Measurements from ENCODE around the gene SLC4A4.

Gene SLC4A4

GRCh38 chr4:71377561-71377960 is 38.7 kb downstream of the SLC4A4 start:
- in situ Hi-C loops (cut with MboI; ENCODE audit: low sequenced_read_pairs, unreplicated experiment), result no loop called here
- DNase-seq (ENCODE audit: low spot score), result no peak
- TF ChIP-seq CTCF (IDR thresholded peaks at IDR 0.05; ENCODE audit: borderline replicate concordance, control extremely low read depth, extremely low read depth, insufficient read depth, missing control alignments), result no peak

GRCh38 chr4:71379126-71379525 is 40.3 kb downstream of the SLC4A4 start:
- in situ Hi-C loops (cut with MboI; ENCODE audit: low sequenced_read_pairs, unreplicated experiment), result no loop called here
- no peak for DNase-seq (ENCODE audit: low spot score)
- no peak for TF ChIP-seq CTCF (IDR thresholded peaks at IDR 0.05; ENCODE audit: borderline replicate concordance, control extremely low read depth, extremely low read depth, insufficient read depth, missing control alignments)

DNA sequence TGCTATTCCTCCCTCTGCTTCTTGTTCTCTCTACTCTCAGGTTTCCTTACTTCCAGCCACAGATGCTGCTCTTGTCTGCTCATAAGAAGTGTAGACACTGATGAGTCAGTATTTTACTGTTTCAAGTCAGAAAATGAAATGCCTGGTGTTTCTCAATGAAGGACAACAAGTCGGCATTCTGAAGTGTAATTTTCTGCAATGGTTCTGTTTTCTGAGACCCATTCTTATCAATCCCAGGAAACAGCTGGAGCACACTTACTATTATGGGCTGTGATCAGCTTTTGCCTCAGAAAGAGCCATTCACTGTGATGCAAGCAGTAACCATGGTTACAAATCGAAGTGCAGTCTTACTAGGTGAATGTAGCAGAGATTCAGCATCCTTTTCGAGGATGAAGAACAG is 42.0 kb downstream of the SLC4A4 start:
- in situ Hi-C loops (cut with MboI; ENCODE audit: low sequenced_read_pairs, unreplicated experiment), result no loop called here
- no peak for DNase-seq (ENCODE audit: low spot score)
- no peak for TF ChIP-seq CTCF (IDR thresholded peaks at IDR 0.05; ENCODE audit: borderline replicate concordance, control extremely low read depth, extremely low read depth, insufficient read depth, missing control alignments)

DNA sequence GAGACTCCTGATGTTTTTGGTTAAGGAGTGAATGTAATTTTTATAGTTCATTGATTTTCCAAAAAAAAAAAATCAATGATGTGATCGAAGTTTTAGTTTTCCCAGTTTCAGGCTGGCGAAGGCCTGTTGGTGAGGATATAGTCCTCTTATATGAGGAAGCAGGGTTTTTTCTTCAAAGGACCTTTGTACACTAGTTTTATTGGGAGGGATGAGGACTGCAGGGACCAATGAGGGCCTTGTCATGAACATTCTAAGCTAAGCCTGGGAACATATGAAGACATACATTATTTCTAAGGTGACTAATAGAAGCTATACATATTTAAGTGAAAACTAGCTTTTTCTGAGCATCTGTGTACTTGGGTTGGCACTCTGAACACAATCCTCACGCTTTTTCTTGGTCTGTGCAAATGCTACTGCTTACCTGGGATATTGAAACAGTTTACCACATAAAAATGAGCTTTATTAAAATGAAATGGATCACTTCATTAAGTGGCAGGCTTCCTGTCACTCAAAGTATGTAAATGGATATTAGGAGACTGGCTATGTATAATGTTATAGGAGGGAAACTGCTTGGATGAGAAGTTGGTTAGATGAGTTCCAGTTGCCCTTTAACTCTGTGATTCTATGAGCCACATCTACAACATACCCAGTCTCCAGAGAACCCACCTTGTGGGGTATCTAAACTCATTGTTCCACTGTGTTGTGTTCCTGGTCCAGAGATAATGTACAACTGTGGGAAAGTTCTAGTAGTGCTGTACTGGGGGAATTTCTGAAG is 43.5 kb downstream of the SLC4A4 start:
- DNase-seq (ENCODE audit: low spot score), result no peak
- no peak for TF ChIP-seq CTCF (IDR thresholded peaks at IDR 0.05; ENCODE audit: borderline replicate concordance, control extremely low read depth, extremely low read depth, insufficient read depth, missing control alignments)
- in situ Hi-C loops (cut with MboI; ENCODE audit: low sequenced_read_pairs, unreplicated experiment), result no loop called here

GRCh38 chr4:71382900-71383560 is 44.2 kb downstream of the SLC4A4 start:
- DNase-seq (ENCODE audit: low spot score), result no peak
- no peak for TF ChIP-seq CTCF (IDR thresholded peaks at IDR 0.05; ENCODE audit: borderline replicate concordance, control extremely low read depth, extremely low read depth, insufficient read depth, missing control alignments)
- in situ Hi-C loops (cut with MboI; ENCODE audit: low sequenced_read_pairs, unreplicated experiment), result no loop called here

- no peak for TF ChIP-seq CTCF (IDR thresholded peaks at IDR 0.05; ENCODE audit: borderline replicate concordance, control extremely low read depth, extremely low read depth, insufficient read depth, missing control alignments)
- DNase-seq (ENCODE audit: low spot score), result no peak
- in situ Hi-C loops (cut with MboI; ENCODE audit: low sequenced_read_pairs, unreplicated experiment), result no loop called here
These were observed 45.2 kb downstream of the SLC4A4 start for GRCh38 chr4:71383984-71384383.

Data from GM13976 (cell line).